Activated CD8-positive, alpha-beta memory T cell treated with anti-CD3 and anti-CD28 coated beads for 4 hours (primary cell): ENCODE results near the gene S100B.
"Not testable (repeated sequence)": the region's sequence is repeated elsewhere in the genome, so short reads cannot be mapped to it uniquely, and the experiment has no call there.

Experiments
- DNase-seq, 2 donors: peaks; one replicate each; pipeline ENCODE4 v3.0.0-alpha.2; 2020; ENCODE audit warnings: low read depth in 2 of 2

S100B gene

DNA sequence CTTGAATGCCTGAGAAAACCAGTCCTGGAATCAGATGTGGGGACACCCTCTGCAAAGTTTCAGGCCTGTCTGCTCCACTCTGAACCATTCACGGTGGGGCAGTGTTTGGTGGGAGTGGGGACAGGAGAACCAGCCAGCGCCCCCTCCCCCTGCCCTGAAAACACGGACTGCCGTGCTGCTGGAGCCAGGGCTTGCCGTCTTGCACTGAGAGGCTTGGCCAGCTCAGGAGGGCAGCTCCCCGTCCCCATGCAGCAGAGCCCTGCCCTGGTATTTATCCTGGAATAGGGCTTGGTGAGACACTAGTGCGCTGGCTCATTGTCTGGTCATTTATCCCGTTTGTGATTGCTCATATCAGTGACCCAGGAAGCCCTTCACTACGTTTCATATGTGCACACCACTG is 3.9 kb downstream of the S100B start:
- DNase-seq, result no peak

DNA sequence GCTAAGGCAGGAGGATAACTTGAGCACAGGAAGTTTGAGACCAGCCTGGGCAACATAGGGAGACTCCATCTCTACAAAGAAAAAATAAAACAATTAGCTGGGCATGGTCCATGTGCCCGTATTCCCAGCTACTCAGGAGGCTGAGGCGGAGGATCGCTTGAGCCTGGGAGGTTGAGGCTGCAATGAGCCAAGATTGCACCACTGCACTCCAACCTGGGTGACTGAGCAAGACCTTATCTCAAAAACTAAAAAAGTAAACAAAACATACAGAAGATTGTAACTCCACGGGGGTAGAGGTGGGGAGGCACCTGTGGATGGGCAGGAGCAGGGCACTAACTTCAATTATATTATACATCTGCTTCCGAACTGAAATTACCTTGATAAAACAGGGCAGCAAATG is 4.6 kb downstream of the S100B start:
- DNase-seq, result no peak

DNA sequence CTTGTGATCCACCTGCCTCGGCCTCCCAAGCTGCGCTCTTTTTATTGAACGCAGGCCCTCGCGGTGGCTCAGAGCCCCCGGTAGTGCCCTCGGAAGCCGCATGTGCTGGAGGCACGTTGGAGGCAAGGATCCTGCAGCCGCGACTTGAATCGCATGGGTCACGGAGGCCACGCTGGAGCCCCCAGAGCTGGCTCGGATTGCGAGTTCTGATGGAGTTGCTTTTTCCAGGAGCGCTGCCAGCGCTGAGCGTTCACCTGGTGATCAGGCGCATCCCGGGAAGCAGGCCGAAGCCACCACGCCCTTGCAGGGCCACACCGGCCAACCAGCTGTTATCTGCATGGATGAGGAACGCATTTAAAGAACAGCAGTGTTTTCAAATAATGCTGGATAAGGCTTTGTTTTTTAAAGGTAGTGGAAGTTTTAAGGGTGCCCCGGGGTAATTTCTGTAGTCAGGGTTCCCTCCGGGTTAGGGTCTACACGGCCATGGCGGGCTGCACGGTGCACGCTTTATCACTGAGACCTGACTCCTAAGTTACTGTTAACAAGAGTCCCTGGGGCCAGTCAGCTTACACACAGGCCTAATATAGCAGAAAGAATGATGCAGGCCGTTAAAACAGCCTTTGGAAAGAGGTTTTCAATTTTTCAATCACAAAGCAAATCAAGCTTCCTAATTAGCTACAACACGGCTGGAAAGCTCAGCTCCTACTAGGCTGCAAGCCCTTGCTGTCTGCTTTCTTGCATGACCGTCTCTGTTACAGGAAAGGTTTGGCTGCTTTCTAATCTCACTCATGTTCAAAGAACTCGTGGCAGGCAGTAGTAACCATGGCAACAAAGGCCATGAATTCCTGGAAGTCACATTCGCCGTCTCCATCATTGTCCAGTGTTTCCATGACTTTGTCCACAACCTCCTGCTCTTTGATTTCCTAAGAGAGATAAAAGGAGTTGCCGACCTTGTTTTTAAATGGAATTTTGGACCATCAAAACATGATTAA is 6.0 kb downstream of the S100B start:
- no peak for DNase-seq

DNA sequence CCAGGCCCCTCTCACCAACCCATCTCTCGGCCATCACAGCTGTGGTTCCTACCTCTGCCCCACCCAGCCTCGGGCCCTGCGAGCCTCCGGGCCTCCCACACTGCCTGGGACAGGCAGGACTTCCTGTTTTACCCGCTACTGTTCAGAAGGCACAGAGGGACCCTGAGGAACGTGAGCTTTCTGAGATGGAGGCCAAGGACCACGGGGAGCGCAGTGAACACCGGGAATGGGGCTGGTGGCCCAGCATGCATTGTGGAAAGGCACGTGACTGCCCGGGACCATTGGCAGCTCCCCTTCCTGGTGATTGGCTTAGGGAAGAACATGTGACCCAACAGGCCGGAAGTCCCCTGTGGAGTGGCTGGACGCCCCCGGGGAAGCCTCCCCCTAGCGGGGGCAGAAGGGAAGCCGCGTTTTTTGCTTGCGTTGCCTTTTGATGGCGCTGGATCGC is 7.0 kb downstream of the S100B start:
- no peak for DNase-seq

DNA sequence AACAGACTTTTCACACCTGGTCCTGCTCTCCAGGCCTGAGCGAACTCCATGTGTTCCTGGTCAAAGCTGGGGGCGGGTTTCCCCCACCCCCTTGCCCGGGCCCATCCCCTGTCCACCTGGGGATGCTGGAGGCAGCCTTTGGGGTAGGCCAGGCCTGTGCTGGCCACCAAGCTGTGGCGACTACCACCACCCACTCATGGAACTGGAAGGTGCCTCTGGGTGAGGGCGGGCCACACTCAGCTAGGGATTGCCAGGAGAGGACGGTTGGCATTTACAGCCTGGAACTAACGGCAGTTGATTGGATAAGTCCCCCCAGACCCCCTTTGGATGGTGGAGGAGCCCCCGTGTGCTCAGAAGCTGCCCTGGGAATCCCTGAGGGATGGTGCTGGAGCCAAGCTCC is 7.9 kb downstream of the S100B start:
- no peak for DNase-seq

DNA sequence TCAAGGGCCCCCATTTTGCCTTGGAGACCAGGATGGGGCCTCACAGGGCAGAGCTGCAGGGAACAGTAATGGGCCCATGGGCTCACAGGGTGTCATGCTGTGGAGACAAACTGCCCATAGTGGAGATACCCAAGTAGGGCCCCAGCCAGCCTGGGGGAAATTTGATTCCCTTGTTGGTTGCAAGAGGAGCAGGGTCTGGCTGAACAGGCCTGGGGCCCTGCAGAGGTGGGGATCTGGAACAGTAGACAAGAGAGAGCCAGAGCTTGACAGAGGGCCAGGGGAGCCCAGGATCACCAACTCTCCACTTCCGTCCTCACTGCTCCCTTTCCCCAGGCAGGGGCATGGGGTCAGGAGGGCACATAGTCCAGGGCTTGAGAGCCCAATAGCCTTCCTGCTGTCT is 8.7 kb downstream of the S100B start:
- no peak for DNase-seq

DNA sequence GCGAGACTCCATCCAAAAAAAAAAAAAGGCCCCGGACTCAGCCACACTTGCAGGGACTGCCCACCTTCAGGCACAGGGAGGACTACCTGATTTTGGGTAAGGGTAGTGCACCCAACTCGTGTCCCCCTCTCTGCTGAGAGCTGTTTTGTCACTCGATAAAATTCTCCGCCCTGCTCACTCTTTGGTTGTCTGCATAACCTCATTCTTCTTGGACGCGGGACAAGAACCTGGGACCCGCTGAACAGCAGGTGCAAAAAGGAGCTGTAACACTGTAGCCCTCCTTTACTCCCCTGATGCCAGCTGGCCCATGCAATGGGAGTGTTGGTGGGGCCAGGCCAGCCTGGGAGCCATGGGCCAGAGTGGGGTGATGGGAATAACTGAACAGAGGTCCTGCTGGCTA is 10.6 kb downstream of the S100B start:
- DNase-seq, result no peak

DNA sequence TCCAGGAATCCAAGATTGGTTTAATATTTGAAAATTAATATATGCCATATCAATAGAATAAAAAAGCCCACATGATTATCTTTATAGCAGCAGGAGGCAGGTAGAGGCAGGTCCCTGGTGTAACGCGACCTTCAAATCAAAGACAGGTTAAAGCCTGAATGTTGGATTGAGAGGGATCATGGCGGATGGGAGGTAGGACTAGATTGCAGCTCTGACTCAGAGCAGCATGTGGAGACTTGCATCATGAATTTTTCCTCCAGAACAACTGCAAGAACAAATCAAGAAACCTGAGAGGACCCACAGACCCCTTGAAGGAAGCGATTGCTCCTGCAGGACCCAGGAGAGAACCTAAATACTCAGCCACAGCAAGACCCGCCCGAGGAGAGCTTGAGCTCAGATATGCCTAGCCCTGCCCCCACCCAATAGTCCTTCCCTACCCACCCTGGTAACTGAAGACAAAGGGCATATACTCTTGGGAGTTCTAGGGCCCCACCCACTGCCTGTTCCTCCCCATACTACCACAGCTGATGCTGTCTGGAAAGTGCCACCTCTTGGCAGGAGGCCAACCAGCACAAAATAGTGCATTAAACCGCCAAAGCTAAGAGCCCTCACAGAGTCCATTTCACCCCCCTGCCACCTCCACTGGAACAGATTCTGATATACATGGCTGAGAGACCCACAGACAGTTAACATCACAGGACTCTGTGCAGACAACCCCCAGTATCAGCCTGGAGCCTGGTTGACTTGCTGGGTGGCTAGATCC is 19.5 kb downstream of the S100B start:
- no peak for DNase-seq

DNA sequence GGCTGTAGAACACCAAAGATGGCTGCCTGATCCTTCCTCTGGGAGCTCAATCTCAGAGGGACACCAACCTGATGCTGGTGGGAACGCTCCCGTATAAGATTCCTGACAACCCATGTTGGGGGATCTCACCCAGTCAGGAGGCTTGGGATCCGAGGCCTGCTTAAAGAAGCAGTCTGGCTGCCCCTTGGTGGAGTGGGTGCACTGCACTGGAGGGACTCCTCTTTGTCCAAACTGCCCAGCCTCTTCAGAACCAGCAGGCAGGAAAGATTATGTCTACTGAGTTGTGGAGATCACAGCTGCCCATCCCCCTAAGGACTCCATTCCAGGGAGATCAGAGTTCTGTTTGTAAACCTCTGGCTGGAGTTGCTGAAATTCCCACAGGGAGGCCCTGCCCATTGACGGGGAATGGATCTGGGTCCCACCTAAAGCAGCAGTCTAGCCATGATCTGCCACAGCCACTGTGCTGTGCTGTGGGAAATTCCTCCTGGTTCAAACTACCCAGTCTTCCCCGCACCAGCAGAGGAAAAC is 23.0 kb downstream of the S100B start:
- no peak for DNase-seq

DNA sequence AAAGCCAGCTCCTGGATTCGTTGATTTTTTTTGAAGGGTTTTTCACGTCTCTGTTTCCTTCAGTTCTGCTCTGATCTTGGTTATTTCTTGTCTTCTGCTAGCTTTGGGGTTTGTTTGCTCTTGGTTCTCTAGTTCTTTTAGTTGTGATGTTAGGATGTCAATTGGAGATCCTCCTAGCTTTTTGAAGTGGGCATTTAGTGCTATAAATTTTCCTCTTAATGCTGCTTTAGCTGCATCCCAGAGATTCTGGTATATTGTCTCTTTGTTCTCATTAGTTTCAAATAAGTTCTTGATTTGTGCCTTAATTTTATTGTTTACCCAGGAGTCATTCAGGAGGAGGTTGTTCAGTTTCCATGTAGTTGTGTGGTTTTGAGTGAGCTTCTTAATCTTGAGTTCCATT is 25.5 kb downstream of the S100B start:
- not testable (repeated sequence) for DNase-seq

DNA sequence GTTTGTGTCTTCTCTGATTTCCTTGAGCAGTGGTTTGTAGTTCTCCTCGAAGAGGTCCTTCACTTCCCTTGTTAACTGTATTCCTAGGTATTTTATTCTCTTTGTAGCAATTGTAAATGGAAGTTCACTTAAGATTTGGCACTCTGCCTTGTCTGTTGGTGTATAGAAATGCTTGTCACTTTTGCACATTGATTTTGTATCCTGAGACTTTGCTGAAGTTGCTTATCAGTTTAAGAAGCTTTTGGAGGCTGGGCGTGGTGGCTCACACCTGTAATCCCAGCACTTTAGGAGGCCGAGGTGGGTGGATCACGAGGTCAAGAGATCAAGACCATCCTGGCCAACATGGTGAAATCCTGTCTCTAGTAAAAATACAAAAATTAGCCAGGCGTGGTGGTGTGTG is 27.1 kb downstream of the S100B start:
- DNase-seq, result not testable (repeated sequence)

DNA sequence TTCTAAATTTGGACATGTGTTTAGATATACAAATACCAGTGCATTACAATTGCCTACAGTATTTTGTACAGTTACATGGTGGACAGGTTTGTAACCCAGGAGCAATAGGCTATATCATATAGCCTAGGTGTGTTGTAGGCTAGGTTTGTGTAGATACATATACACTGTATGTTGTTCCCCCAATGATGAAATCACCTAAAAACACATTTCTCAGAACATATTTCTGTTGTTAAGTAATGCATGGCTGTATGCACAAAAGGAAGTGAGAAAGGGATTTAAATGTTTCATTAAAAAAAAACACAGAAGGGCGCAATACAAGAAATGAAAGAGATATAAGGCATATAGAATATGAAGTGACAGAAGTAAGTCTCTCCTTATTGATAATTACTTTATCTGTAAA is 32.0 kb downstream of the S100B start:
- no peak for DNase-seq

DNA sequence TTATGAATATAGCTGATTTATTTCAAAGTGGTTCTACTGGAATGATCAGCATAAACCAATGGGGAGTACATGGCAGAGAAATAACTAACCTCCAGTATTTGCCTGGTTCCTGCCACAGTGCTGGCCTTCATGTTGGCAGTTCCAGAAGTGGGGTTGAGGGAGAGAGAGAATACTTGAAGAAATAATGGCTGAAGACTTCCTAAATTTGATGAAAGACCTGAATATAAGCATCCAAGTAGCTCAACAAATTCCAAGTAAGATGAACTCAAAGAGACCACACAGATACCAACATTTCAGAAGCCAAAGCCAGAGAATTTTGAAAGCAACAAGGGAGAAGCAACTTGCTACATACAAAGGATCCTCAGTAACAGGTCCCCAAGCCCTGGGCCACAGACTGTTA is 34.3 kb downstream of the S100B start:
- DNase-seq, result no peak

DNA sequence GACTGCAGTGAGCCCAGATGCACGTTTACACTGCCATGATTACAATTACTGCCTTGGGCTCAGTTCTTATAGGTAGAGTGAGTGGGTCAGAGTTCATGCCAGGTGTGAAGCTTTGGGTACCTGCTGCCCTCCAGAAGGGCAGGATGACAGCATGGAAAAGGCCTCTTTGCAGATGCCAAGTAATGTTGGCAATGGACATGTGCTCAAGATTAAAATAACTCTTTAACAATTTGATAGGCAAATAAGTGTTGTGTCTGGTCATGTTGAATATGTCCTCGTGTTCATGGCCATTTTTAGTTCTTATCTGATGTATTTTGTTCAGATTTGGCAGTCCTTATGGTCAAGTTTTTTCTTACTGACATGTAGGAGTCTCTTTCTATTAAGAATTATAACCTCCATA is 34.8 kb downstream of the S100B start:
- DNase-seq, result no peak

DNA sequence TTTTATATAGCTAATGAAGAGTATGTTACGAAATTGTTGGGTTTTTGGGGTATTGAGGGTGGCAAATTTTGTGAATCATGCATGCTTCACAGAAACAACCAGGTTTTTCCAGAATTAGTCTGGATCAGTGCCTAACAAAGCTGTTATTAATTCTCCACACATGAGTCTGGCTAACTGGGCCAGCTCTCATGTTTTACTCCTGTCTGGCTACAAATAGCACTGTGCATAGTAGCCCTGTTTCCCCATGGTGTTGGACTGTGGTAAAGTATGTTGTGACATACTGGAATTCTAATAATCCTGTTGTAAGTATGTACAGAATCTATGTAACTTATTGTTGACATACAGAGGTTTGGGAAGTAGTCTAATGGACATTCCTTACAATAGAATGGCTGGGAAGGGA is 35.8 kb downstream of the S100B start:
- no peak for DNase-seq

DNA sequence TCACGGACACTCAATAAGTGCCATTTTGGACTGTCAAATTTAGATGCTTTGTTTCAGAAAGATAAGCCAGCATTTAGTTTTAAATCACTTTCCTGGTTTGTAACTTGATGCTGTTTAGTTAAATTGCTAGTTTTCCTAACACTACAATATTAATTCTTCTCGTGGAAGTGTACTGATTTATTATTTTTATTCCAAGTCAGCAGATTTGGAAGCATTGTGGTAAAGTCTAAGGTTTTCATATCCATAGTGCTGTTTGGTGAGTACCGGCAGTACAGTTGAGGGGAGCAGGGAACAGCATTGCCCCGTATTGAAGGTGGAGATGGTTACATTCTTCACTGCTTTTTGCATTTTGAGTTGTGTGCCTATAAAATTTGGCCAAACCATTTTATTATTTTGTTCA is 36.3 kb downstream of the S100B start:
- DNase-seq, result no peak

DNA sequence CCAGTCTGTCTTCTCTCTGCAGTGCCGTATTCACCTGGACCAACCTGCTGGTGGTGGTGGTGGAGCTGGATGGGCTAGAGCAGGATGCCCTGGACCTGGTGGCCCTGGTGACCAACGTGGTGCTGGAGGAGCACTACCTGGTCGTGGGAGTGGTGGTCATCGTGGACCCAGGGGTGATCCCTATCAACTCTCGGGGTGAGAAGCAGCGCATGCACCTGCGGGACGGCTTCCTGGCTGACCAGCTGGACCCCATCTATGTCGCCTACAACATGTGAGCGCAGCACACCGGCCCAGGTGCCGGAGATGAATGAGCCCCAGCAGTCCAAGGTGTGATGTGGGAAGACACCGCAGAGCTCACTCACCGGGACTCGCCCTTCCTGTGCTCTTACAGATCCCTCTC is 37.5 kb downstream of the S100B start:
- no peak for DNase-seq

DNA sequence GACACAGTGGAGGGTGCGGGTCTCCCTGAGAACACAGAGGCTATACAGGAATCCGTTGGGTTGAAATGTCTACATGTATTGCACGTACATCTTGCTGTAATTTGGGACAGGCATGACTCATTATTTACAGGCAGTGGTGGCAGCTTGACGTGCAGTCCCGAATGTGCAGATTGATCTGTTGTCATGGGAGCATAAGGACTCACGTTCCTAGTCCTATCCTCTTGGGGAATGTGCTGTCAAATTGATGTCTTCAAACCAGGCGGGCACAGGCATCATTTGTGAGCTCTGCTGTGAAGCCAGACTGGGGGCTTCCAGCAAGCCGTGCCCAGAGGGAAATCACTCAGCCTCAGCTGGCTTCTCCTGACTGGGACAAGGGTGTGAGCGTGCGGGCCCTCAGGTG is 40.5 kb downstream of the S100B start:
- no peak for DNase-seq

DNA sequence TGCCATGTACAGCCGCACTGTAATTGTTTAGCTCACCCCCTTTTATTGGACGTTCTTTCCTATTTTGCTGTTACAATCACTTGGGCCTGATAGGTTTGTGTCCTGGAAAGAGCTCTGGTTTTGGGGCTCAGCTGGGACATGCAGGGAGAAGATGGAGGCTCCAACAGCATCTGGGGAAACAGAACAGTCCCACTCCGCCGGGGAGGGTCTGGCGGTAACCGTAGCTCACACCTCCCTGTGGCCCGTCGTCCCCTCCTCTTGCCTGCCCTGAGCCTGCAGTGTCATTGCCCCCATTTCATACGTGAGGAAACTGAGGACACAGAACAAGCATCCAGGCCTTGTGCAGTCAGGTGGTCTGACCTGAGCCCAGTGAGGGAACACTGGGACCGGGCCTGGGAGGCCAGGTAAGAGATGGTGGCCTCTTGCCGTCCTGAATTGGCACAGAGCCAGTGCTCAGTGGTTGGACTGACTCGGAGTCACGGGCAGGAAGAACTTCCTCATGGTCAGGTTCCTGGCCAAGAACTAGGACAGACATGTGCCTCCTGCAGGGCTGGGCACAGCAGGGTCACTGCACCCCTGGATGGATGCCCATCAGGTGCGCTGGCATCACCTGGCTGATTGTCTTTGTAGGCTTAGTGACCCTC is 41.8 kb downstream of the S100B start:
- no peak for DNase-seq

DNA sequence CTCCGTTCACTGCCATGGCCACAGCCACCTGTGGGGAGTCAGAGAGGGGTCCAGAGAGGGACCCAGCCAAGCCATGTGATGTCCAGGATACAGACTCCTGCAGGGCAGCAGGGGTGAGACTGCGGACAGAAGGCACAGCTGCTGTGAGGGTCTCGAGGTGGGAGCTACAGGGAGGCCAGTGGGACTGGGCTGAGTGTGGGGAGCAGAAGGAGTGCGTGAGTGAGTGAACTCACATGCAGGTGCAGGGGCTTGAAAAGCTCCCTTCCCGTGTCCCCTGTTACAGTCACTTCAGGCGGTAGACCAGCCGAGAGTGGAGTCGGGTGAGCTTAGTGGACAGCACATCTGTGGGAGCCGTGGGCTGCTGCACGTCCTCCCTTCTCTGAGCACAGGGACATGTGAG is 42.4 kb downstream of the S100B start:
- DNase-seq, result no peak

DNA sequence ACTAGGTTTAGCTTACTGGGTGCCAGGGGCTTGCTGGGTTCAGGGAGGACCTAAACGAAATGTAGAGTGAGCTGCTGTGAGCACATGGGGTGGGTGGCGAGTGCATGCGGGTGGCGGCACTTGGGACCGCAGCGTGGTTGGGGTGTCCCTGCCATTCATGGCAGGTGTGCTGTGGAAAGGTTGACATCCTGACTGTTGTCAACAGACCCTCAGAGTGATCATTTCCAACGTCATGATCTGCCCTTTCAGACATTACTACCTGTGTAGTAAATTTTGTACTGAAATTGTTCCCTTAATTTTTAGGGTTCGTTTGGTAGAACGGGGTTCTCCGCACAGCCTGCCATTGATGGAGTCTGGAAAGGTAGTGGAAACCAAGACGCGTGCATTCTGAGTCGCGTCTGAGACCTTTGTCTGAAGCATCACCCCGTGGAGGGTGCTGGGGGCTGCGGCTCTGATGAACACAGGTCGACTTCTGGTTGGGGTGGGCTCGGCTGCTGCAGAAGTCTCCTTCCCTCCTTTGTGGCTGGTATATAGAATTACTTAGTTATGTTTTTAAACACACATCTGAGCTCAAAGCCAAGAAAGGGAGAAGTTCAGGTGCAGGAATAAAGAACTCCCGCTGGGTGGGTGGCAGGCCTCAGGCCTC is 43.3 kb downstream of the S100B start:
- DNase-seq, result no peak
